ENCODE measurements around the gene PHF3. TPM values are rescaled to one million over a fixed set of nuclear protein-coding genes. Genes with fewer than 3 reads are reported as not detected.
A peak's percentile ranks its signal among the peaks of the same experiment; 100 is the strongest.

Gene PHF3
- total RNA-seq, 2 experiments from 2014 or later: 39.3 to 40.2 TPM

GRCh38 chr6:63677282-63677681, 41.7 kb downstream of the PHF3 start:
- DNase-seq (no peak), ATAC-seq (no peak)
- H3K4me3 Mint-ChIP-seq: no peak overlapping the region
- POLR2A ChIA-PET: no interaction called here
- H3K27ac Mint-ChIP-seq: no peak overlapping the region
- CTCF ChIA-PET: no interaction called here
- H3K9me3 Mint-ChIP-seq (ENCODE audit: insufficient read depth): no peaks in the 10 kb centered on the region
- no peaks in the 10 kb centered on the region for H3K4me1 Mint-ChIP-seq (ENCODE audit: low read depth)
- H3K36me3 Mint-ChIP-seq (ENCODE audit: low read depth): peaks cover 24% of the 10 kb centered on the region
- H3K27me3 Mint-ChIP-seq (ENCODE audit: low read depth): no peaks in the 10 kb centered on the region

GRCh38 chr6:63683071-63683603, 47.5 kb downstream of the PHF3 start:
- ChIA-PET CTCF (interaction anchor here (1.0 to 1.5 kb wide), 3 partner anchors 20 to 84 kb away, joined by 3 to 5 read pairs (median 3); no protein-coding TSS in a partner anchor), POLR2A (no interaction called here)
- ATAC-seq: no peak
- Mint-ChIP-seq H3K9me3 (ENCODE audit: insufficient read depth) (no peaks in the 10 kb centered on the region), H3K4me3 (no peak overlapping the region), H3K27ac (no peak overlapping the region), H3K36me3 (ENCODE audit: low read depth) (peaks cover 46% of the 10 kb centered on the region), H3K27me3 (ENCODE audit: low read depth) (no peaks in the 10 kb centered on the region), H3K4me1 (ENCODE audit: low read depth) (peaks cover 6% of the 10 kb centered on the region)
- no peak for DNase-seq

- no peak overlapping the region for H3K4me3 Mint-ChIP-seq
- H3K27me3 Mint-ChIP-seq (ENCODE audit: low read depth): no peaks in the 10 kb centered on the region
- H3K36me3 Mint-ChIP-seq (ENCODE audit: low read depth): peaks cover 42% of the 10 kb centered on the region
- CTCF ChIA-PET: interaction anchor here (1.2 to 1.6 kb wide), 4 partner anchors 36 to 87 kb away, joined by 3 to 4 read pairs (median 3); partner anchors contain the start of gene PHF3
- POLR2A ChIA-PET: no interaction called here
- DNase-seq: no peak
- no peak for ATAC-seq
- H3K4me1 Mint-ChIP-seq (ENCODE audit: low read depth): peaks cover 6% of the 10 kb centered on the region
- peak overlapping the region; percentile 5 for H3K27ac Mint-ChIP-seq
- no peaks in the 10 kb centered on the region for H3K9me3 Mint-ChIP-seq (ENCODE audit: insufficient read depth)
Measured at GRCh38 chr6:63685446-63686379, 50.1 kb downstream of the PHF3 start.

- no peak overlapping the region for H3K27ac Mint-ChIP-seq
- no peaks in the 10 kb centered on the region for H3K27me3 Mint-ChIP-seq (ENCODE audit: low read depth)
- ATAC-seq (no peak), DNase-seq (no peak)
- peaks cover 6% of the 10 kb centered on the region for H3K4me1 Mint-ChIP-seq (ENCODE audit: low read depth)
- H3K36me3 Mint-ChIP-seq (ENCODE audit: low read depth): peaks cover 27% of the 10 kb centered on the region
- ChIA-PET CTCF (interaction anchor here (1.4 kb wide), 1 partner anchor 91 kb away, joined by 3 read pairs; no protein-coding TSS in a partner anchor), POLR2A (no interaction called here)
- no peak overlapping the region for H3K4me3 Mint-ChIP-seq
- H3K9me3 Mint-ChIP-seq (ENCODE audit: insufficient read depth): no peaks in the 10 kb centered on the region
Measured at GRCh38 chr6:63689421-63689820, 53.8 kb downstream of the PHF3 start.

- Mint-ChIP-seq H3K9me3 (ENCODE audit: insufficient read depth) (no peaks in the 10 kb centered on the region), H3K4me1 (ENCODE audit: low read depth) (peaks cover 5% of the 10 kb centered on the region)
- ATAC-seq: no peak
Measured at GRCh38 chr6:63690221-63690620, 54.6 kb downstream of the PHF3 start.

GRCh38 chr6:63705707-63706106, 70.1 kb downstream of the PHF3 start:
- H3K36me3 Mint-ChIP-seq (ENCODE audit: low read depth): peaks cover 63% of the 10 kb centered on the region
- ChIA-PET CTCF (interaction anchor here (0.9 to 1.2 kb wide), 2 partner anchors 9 to 108 kb away, joined by 3 to 5 read pairs; no protein-coding TSS in a partner anchor), POLR2A (interaction anchor here (0.5 kb wide), 1 partner anchor 592 kb away, joined by 3 read pairs; no protein-coding TSS in a partner anchor)

More at GRCh38 chr6:63690221-63690620, 54.6 kb downstream of the PHF3 start:
- ChIA-PET CTCF (interaction anchor here (1.6 kb wide), 1 partner anchor 92 kb away, joined by 7 read pairs; no protein-coding TSS in a partner anchor), POLR2A (no interaction called here)
- Mint-ChIP-seq H3K36me3 (ENCODE audit: low read depth) (peaks cover 26% of the 10 kb centered on the region), H3K27ac (no peak overlapping the region), H3K4me3 (no peak overlapping the region), H3K27me3 (ENCODE audit: low read depth) (no peaks in the 10 kb centered on the region)
- DNase-seq: no peak

GRCh38 chr6:63706630-63707029, 71.0 kb downstream of the PHF3 start:
- H3K9me3 Mint-ChIP-seq (ENCODE audit: insufficient read depth): no peaks in the 10 kb centered on the region
- ChIA-PET POLR2A (no interaction called here), CTCF (interaction anchor here (0.9 kb wide), 1 partner anchor 9 kb away, joined by 3 read pairs; no protein-coding TSS in a partner anchor)
- H3K36me3 Mint-ChIP-seq (ENCODE audit: low read depth): peaks cover 67% of the 10 kb centered on the region
- no peak for ATAC-seq
- no peak for DNase-seq
- H3K4me1 Mint-ChIP-seq (ENCODE audit: low read depth): peaks cover 16% of the 10 kb centered on the region
- no peak overlapping the region for H3K27ac Mint-ChIP-seq
- H3K4me3 Mint-ChIP-seq: no peak overlapping the region
- H3K27me3 Mint-ChIP-seq (ENCODE audit: low read depth): no peaks in the 10 kb centered on the region

More at GRCh38 chr6:63705707-63706106, 70.1 kb downstream of the PHF3 start:
- DNase-seq (no peak), ATAC-seq (no peak)
- Mint-ChIP-seq H3K4me3 (no peak overlapping the region), H3K27me3 (ENCODE audit: low read depth) (no peaks in the 10 kb centered on the region), H3K9me3 (ENCODE audit: insufficient read depth) (no peaks in the 10 kb centered on the region), H3K4me1 (ENCODE audit: low read depth) (peaks cover 16% of the 10 kb centered on the region), H3K27ac (no peak overlapping the region)

- H3K4me1 Mint-ChIP-seq (ENCODE audit: low read depth): peaks cover 21% of the 10 kb centered on the region
- ChIA-PET POLR2A (no interaction called here), CTCF (interaction anchor here (1.1 kb wide), 1 partner anchor 73 kb away, joined by 3 read pairs; the partner anchor contains the start of gene PHF3)
- H3K27me3 Mint-ChIP-seq (ENCODE audit: low read depth): no peaks in the 10 kb centered on the region
- H3K4me3 Mint-ChIP-seq: no peak overlapping the region
- ATAC-seq (no peak), DNase-seq (no peak)
- no peak overlapping the region for H3K27ac Mint-ChIP-seq
- no peaks in the 10 kb centered on the region for H3K9me3 Mint-ChIP-seq (ENCODE audit: insufficient read depth)
- peaks cover 71% of the 10 kb centered on the region for H3K36me3 Mint-ChIP-seq (ENCODE audit: low read depth)
Measured at GRCh38 chr6:63708631-63709030, 73.0 kb downstream of the PHF3 start.

- ChIA-PET CTCF (no interaction called here), POLR2A (interaction anchor here (1.2 kb wide), 1 partner anchor 74 kb away, joined by 3 read pairs; the partner anchor contains the start of gene PHF3)
- peaks cover 71% of the 10 kb centered on the region for H3K36me3 Mint-ChIP-seq (ENCODE audit: low read depth)
- ATAC-seq (no peak), DNase-seq (no peak)
- no peak overlapping the region for H3K4me3 Mint-ChIP-seq
- H3K9me3 Mint-ChIP-seq (ENCODE audit: insufficient read depth): no peaks in the 10 kb centered on the region
- no peaks in the 10 kb centered on the region for H3K27me3 Mint-ChIP-seq (ENCODE audit: low read depth)
- H3K27ac Mint-ChIP-seq: no peak overlapping the region
- peaks cover 21% of the 10 kb centered on the region for H3K4me1 Mint-ChIP-seq (ENCODE audit: low read depth)
Measured at GRCh38 chr6:63709148-63709547, 73.5 kb downstream of the PHF3 start.

- DNase-seq (no peak), ATAC-seq (no peak)
- ChIA-PET POLR2A (no interaction called here), CTCF (no interaction called here)
- Mint-ChIP-seq H3K27ac (no peak overlapping the region), H3K27me3 (ENCODE audit: low read depth) (no peaks in the 10 kb centered on the region), H3K9me3 (ENCODE audit: insufficient read depth) (no peaks in the 10 kb centered on the region), H3K36me3 (ENCODE audit: low read depth) (peaks cover 49% of the 10 kb centered on the region), H3K4me3 (no peak overlapping the region), H3K4me1 (ENCODE audit: low read depth) (peaks cover 5% of the 10 kb centered on the region)
Measured at GRCh38 chr6:63713332-63713731, 77.7 kb downstream of the PHF3 start.

GRCh38 chr6:63714091-63714490, 78.5 kb downstream of the PHF3 start:
- POLR2A ChIA-PET: no interaction called here
- H3K4me3 Mint-ChIP-seq: no peak overlapping the region
- peaks cover 5% of the 10 kb centered on the region for H3K4me1 Mint-ChIP-seq (ENCODE audit: low read depth)
- DNase-seq: no peak
- no peak for ATAC-seq
- H3K9me3 Mint-ChIP-seq (ENCODE audit: insufficient read depth): no peaks in the 10 kb centered on the region
- no peaks in the 10 kb centered on the region for H3K27me3 Mint-ChIP-seq (ENCODE audit: low read depth)
- H3K36me3 Mint-ChIP-seq (ENCODE audit: low read depth): peaks cover 47% of the 10 kb centered on the region
- no peak overlapping the region for H3K27ac Mint-ChIP-seq
- CTCF ChIA-PET: no interaction called here

GRCh38 chr6:63716169-63716568, 80.6 kb downstream of the PHF3 start:
- no peaks in the 10 kb centered on the region for H3K9me3 Mint-ChIP-seq (ENCODE audit: insufficient read depth)
- H3K27me3 Mint-ChIP-seq (ENCODE audit: low read depth): no peaks in the 10 kb centered on the region
- CTCF ChIA-PET: interaction anchor here (1.5 kb wide), 1 partner anchor 118 kb away, joined by 5 read pairs; no protein-coding TSS in a partner anchor
- POLR2A ChIA-PET: no interaction called here
- H3K4me3 Mint-ChIP-seq: no peak overlapping the region
- no peak for DNase-seq
- H3K36me3 Mint-ChIP-seq (ENCODE audit: low read depth): peaks cover 30% of the 10 kb centered on the region
- no peak for ATAC-seq
- no peak overlapping the region for H3K27ac Mint-ChIP-seq
- peaks cover 5% of the 10 kb centered on the region for H3K4me1 Mint-ChIP-seq (ENCODE audit: low read depth)
